ENCODE results near the gene PDP2.

The PDP2 gene

GRCh38 chr16:66891797-66892196 lies 11.5 kb downstream of the PDP2 start:
- TF ChIP-seq EZH2phosphoT487 (IDR thresholded peaks at IDR 0.05; ENCODE audit: low read length) (no peak), EZH2 (optimal IDR thresholded peaks at IDR 0.05; ENCODE audit: low read depth, low read length) (no peak), CTCF (IDR thresholded peaks at IDR 0.05; ENCODE audit: low read length) (no peak)
- Histone ChIP-seq H3K9me3 (replicated peaks; ENCODE audit: insufficient read depth, low read length) (no peaks in the 10 kb centered on the region), H3K27me3 (replicated peaks; ENCODE audit: insufficient read depth, low read length) (no peaks in the 10 kb centered on the region), H3K4me1 (ENCODE audit: low read length) (no peaks in the 10 kb centered on the region), H3K36me3 (replicated peaks; ENCODE audit: insufficient read depth, low read length) (no peaks in the 10 kb centered on the region), H3K79me2 (ENCODE audit: low read length) (0 out of 2 replicates have a peak, but pooled peaks cover 6% of the 10 kb centered on the region), H3K4me2 (ENCODE audit: low read depth, low read length) (no peak overlapping the region), H2AFZ (ENCODE audit: low read length) (no peak overlapping the region), H3K4me3 (ENCODE audit: low read length) (no peak overlapping the region), H4K20me1 (ENCODE audit: insufficient read depth, low read length) (no peaks in the 10 kb centered on the region), H3K27ac (ENCODE audit: low read length) (no peak overlapping the region), H3F3A (ENCODE audit: insufficient read depth, low read length) (no peaks in the 10 kb centered on the region), H3K9me2 (replicated peaks; ENCODE audit: insufficient read depth, low read length) (no peaks in the 10 kb centered on the region), H3K9ac (ENCODE audit: low read length) (no peak overlapping the region)
- DNase-seq, result no peak

GRCh38 chr16:66894055-66894454 lies 13.7 kb downstream of the PDP2 start:
- DNase-seq, result no peak
- Histone ChIP-seq H3K36me3 (replicated peaks; ENCODE audit: insufficient read depth, low read length) (no peaks in the 10 kb centered on the region), H3K9ac (ENCODE audit: low read length) (no peak overlapping the region), H3K4me2 (ENCODE audit: low read depth, low read length) (no peak overlapping the region), H4K20me1 (ENCODE audit: insufficient read depth, low read length) (no peaks in the 10 kb centered on the region), H3F3A (ENCODE audit: insufficient read depth, low read length) (no peaks in the 10 kb centered on the region), H3K27me3 (replicated peaks; ENCODE audit: insufficient read depth, low read length) (no peaks in the 10 kb centered on the region), H3K9me2 (replicated peaks; ENCODE audit: insufficient read depth, low read length) (no peaks in the 10 kb centered on the region), H3K4me1 (ENCODE audit: low read length) (no peaks in the 10 kb centered on the region), H2AFZ (ENCODE audit: low read length) (no peak overlapping the region), H3K79me2 (ENCODE audit: low read length) (no peaks in the 10 kb centered on the region), H3K27ac (ENCODE audit: low read length) (no peak overlapping the region), H3K4me3 (ENCODE audit: low read length) (no peak overlapping the region), H3K9me3 (replicated peaks; ENCODE audit: insufficient read depth, low read length) (no peaks in the 10 kb centered on the region)
- no peak for TF ChIP-seq CTCF (IDR thresholded peaks at IDR 0.05; ENCODE audit: low read length)
- no peak for TF ChIP-seq EZH2phosphoT487 (IDR thresholded peaks at IDR 0.05; ENCODE audit: low read length)
- TF ChIP-seq EZH2 (optimal IDR thresholded peaks at IDR 0.05; ENCODE audit: low read depth, low read length), result no peak

- peak; percentile 62 for DNase-seq
- Histone ChIP-seq H3K27me3 (replicated peaks; ENCODE audit: insufficient read depth, low read length) (no peaks in the 10 kb centered on the region), H3K9me3 (replicated peaks; ENCODE audit: insufficient read depth, low read length) (no peaks in the 10 kb centered on the region), H3K4me1 (ENCODE audit: low read length) (no peaks in the 10 kb centered on the region), H3K27ac (ENCODE audit: low read length) (no peak overlapping the region), H3K4me2 (ENCODE audit: low read depth, low read length) (no peak overlapping the region), H3F3A (ENCODE audit: insufficient read depth, low read length) (no peaks in the 10 kb centered on the region), H4K20me1 (ENCODE audit: insufficient read depth, low read length) (no peaks in the 10 kb centered on the region), H3K79me2 (ENCODE audit: low read length) (no peaks in the 10 kb centered on the region), H3K4me3 (ENCODE audit: low read length) (no peak overlapping the region), H3K9me2 (replicated peaks; ENCODE audit: insufficient read depth, low read length) (no peaks in the 10 kb centered on the region), H2AFZ (ENCODE audit: low read length) (no peak overlapping the region), H3K36me3 (replicated peaks; ENCODE audit: insufficient read depth, low read length) (no peaks in the 10 kb centered on the region), H3K9ac (ENCODE audit: low read length) (no peak overlapping the region)
- TF ChIP-seq EZH2phosphoT487 (IDR thresholded peaks at IDR 0.05; ENCODE audit: low read length), result no peak
- TF ChIP-seq CTCF (IDR thresholded peaks at IDR 0.05; ENCODE audit: low read length), result peak; percentile 91
- no peak for TF ChIP-seq EZH2 (optimal IDR thresholded peaks at IDR 0.05; ENCODE audit: low read depth, low read length)
These were observed 14.8 kb downstream of the PDP2 start for GRCh38 chr16:66894948-66895688.

All from MM.1S (cell line).